ENCODE results near the gene C4BPB.

DNA sequence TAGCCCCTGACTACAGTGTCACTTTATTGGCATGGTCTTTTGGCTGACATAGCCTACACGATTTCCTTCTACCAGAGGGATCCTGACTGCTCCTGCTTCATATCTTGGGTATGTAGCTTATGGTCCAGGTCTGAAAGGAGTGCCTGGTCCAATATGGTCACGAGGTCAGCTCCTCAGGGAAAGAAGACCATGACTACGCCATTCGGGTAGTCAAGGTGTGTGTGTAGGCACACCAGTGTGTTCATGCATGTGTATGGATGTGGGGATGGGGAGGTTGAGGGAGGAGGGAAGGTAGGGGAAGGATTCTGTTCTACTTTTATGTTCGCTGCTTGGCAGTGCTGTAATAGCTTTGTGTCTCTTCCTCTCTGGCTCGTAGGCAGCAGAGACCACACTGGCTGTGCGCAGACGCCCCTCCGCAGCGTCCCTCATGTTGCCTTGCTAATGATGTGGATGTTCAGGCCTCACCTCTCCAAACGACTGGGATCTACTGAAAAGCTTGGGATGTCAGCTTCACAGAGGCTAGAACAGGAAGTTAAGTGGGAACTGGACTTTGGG lies 10.0 kb upstream of the C4BPB start:
- TF ChIP-seq, protein P1, sequence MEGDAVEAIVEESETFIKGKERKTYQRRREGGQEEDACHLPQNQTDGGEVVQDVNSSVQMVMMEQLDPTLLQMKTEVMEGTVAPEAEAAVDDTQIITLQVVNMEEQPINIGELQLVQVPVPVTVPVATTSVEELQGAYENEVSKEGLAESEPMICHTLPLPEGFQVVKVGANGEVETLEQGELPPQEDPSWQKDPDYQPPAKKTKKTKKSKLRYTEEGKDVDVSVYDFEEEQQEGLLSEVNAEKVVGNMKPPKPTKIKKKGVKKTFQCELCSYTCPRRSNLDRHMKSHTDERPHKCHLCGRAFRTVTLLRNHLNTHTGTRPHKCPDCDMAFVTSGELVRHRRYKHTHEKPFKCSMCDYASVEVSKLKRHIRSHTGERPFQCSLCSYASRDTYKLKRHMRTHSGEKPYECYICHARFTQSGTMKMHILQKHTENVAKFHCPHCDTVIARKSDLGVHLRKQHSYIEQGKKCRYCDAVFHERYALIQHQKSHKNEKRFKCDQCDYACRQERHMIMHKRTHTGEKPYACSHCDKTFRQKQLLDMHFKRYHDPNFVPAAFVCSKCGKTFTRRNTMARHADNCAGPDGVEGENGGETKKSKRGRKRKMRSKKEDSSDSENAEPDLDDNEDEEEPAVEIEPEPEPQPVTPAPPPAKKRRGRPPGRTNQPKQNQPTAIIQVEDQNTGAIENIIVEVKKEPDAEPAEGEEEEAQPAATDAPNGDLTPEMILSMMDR (conservative IDR thresholded peaks at IDR 0.05; ENCODE audit: low read length): no peak
- TF ChIP-seq EZH2phosphoT487 (IDR thresholded peaks at IDR 0.05; ENCODE audit: borderline replicate concordance, low read depth, low read length): no peak

Data from OCI-LY7 (cell line).